Measurements from ENCODE around the gene MPRIP.

MPRIP gene

DNA sequence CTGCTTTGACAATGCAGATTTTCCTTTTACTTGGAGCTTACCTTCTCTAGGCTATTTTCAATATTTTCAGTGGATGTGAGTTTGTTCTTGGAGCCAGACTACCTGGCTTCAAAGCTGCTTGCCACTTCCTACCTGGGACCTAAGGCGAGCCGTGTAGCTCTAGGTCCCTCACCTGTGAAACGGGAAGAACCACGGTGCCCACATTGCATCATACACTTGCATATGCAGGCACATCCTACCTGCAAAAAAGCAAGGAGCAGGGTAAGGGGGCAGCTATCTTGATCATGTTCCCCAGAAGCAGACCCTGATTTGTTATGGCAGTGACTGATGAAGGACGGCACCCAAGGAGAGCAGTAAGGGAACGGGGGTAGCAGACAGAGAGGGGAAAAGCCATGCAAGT lies 27.0 kb upstream of the MPRIP start:
- no peak for TF ChIP-seq CTCF (conservative IDR thresholded peaks at IDR 0.05)
- H3K27ac ChIP-seq = no peak overlapping the region

DNA sequence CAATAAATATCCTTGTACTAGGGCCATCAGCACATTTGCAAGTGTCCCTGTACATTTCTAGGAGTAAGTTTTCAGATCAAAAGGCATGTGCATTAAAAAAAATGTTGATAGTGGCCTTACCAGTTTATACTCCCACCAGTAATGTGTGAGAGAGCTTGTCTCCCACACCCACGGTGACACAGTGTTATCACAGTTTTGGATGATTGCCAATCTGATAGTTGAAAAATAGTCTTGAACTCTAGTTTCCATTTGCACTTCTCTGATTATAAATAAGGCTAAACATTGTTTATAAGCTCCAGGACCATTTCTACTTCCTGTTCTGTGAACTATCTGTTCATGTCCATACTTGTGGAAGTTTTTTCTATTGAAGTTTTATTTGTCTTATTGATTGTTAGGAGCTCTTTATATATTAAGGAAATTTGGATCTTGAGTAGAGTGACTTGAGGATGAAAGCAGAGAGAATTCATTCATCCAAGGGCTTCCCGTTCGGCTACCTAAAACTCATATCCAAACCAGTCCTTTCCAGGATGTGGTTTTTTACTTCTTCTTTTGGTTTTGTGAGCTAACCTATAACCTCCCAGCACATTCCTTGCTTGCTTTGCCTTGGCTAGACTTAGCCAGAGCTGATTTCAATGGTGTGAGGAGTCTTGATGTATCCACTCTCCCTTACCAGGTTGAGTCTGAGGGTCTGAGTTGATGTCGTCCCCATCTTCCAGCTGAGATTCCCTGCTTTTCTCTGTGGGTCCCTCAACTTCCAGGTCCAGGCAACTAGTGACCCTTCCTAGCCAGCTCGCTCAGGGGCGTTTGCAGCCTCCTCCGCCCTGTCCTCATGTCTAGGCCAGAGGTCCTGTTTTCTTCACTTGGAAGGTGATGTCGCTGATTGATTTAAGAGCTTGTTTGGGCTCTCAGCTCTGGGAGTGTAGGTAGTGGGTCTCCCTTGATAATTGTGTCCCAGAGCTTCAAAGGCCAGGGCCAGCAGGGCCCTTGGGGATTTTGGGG lies 25.8 kb upstream of the MPRIP start:
- H3K27ac ChIP-seq = peak overlapping the region; percentile 84

GRCh38 chr17:17017343-17018014 lies 24.8 kb upstream of the MPRIP start:
- peak overlapping the region; percentile 84 for H3K27ac ChIP-seq

DNA sequence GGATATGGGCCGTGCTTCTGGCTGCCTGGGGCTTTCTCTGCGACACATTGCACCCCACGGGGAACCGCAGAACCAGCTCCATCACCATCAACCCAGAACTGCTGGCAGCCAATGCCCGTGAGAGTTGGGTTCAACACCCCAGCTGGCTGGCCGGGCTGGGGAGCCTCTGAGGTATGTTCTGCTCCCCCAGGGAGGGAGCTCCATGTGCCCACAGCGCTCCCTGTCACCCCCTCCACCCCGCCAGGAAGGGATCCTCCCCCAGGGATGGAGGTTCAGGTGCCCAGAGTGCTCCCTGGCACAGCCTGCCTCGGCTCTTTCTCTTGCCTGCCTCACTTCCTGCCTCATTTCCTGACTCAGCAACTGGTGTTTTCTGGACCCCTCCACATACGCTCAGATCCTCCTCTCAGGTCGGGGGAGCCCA lies 24.2 kb upstream of the MPRIP start:
- H3K27ac ChIP-seq = peak overlapping the region; percentile 84
- no peak for TF ChIP-seq CTCF (conservative IDR thresholded peaks at IDR 0.05)

More at GRCh38 chr17:17017343-17018014, 24.8 kb upstream of the MPRIP start:
- no peak for TF ChIP-seq CTCF (conservative IDR thresholded peaks at IDR 0.05)

DNA sequence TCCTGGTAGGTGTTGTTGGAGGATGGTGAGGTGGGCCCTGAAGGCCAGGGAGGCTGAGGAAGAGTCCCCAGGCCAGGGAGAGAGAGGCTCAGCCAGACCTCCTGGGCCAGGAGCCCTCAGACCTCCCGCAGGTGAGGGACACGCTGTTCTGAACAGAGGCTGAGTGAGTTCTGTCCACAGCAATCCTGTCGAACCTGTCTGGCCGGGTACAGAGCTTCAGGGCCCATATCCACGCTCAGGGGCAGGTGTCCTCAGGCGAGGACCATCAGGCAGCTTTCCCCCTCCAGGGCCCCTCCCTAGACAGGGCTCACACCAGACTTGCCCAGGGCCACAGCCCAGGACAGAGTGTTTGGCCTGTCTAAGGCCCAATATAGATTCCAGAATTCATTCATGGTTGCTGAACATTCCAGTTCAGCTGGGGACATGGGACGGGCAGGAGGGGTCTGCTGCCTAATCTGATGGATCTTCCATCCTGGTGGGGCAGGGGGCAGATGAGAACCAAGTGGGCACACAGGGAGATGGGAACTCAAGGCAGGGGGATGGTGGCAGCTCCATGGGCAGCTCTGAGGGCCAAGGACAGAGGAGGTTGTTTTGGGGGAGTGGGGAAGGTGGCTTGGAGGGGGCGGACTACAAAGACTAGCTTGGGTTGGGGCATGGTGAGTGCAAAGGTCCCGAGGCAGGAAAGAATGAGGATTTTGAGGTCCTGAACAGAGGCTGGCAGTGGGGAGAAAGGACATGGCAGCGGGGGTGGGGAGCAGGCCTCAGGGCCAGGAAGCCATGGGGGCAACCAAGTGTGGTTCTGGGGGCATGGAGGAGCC lies 23.4 kb upstream of the MPRIP start:
- peak overlapping the region; percentile 84 for H3K27ac ChIP-seq
- TF ChIP-seq CTCF (conservative IDR thresholded peaks at IDR 0.05) = no peak

DNA sequence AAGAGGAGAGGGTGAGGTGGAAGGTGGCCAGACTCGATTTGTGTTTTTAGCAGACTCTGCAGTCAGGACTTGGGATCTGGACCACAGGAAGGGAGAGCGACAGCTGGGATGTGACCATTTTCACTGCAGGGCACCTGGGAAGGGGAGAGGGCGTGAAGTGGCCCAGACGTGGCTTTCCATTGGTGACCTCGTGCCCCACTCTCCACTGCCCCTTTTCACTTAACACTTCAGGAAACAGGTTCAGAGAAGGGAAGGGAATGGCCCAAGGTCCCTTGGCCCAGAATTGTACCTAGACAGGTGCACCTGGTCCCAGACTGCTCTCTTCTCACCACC lies 22.9 kb upstream of the MPRIP start:
- no peak for TF ChIP-seq CTCF (conservative IDR thresholded peaks at IDR 0.05)
- peak overlapping the region; percentile 84 for H3K27ac ChIP-seq

DNA sequence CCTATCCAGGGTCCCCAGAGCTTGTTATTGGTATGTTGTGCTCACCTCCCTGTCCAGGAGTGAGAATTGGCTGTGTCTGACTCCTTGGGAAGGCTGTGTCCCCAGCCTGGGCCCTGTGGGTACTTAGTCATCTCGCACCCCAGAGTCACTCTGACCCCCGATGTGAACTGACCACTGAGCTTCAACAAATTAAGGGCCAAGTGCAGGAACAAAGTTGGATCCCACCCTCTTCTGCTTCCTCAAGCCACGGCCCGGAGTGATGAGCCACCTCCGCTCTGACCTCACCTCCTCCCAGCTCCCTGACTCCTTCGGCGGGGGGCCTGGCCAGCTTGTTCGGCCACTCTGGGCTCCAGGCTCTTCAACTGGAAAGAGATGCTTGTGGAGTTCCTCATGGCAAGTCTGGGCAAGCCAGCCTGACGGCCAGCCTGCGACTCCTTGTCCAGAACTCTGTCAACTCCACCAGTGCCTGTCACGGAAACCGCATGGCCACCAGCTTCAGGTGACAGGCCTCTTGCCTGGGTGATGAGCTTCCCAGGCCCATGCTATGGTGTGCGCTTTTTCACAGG lies 22.3 kb upstream of the MPRIP start:
- peak overlapping the region; percentile 84; the same call in 1 of the 2 replicates for H3K27ac ChIP-seq

More for the DNA sequence above, 22.3 kb upstream of the MPRIP start:
- no peak for TF ChIP-seq CTCF (conservative IDR thresholded peaks at IDR 0.05)
